Activated CD8-positive, alpha-beta T cell treated with anti-CD3 and anti-CD28 coated beads, Interleukin-2, amount 10 ng/mL, durations not matched to agents 7 days and 5 days (primary cell): ENCODE results near the gene CPSF4L. TPM values are rescaled to one million over a fixed set of nuclear protein-coding genes. Genes with fewer than 3 reads are reported as not detected.
"Not testable (repeated sequence)": the region's sequence is repeated elsewhere in the genome, so short reads cannot be mapped to it uniquely, and the experiment has no call there.

Source experiments
- ATAC-seq: fragments of 150-1000 bp; cut with Tn5 transposase; one replicate; pipeline ENCODE4 v1.10.0; 2021; ENCODE audit warnings: moderate library complexity
- CTCF ChIA-PET: fragments of 350-600 bp; sonication (Branson Sonifier 250); formaldehyde crosslinking; loops from one replicate; lab custom pipeline; 2021; ENCODE audit warnings: antibody characterized with exemption; lab: Charles Lee
- POLR2A ChIA-PET: fragments of 350-600 bp; sonication (Branson Sonifier 250); formaldehyde crosslinking; loops from one replicate; lab custom pipeline; 2021; ENCODE audit warnings: antibody characterized with exemption; lab: Charles Lee
- DNase-seq: peaks from one replicate; pipeline ENCODE4 v3.0.0-alpha.2; 2020
- H3K27ac Mint-ChIP-seq: one replicate; pipeline ENCODE4 v1.8.0; 2021; ENCODE audit warnings: mild to moderate bottlenecking, mixed read lengths
- H3K27me3 Mint-ChIP-seq: one replicate; pipeline ENCODE4 v1.8.0; 2021; ENCODE audit warnings: low read depth, mixed read lengths
- H3K36me3 Mint-ChIP-seq: one replicate; pipeline ENCODE4 v1.8.0; 2021; ENCODE audit warnings: low read depth, mixed read lengths
- H3K4me1 Mint-ChIP-seq: one replicate; pipeline ENCODE4 v1.8.0; 2021; ENCODE audit warnings: low read depth, mixed read lengths
- H3K4me3 Mint-ChIP-seq: one replicate; pipeline ENCODE4 v1.8.0; 2021; ENCODE audit warnings: mild to moderate bottlenecking, mixed read lengths
- H3K9me3 Mint-ChIP-seq: one replicate; pipeline ENCODE4 v1.8.0; 2022; ENCODE audit warnings: mixed read lengths; ENCODE audit not compliant: insufficient read depth
- total RNA-seq, 2 experiments: library from RNA; stranded (reverse); gene quantifications; one replicate each; pipeline ENCODE4 v1.2.3, GENCODE V29; 2021

Gene CPSF4L
- total RNA-seq, 2 experiments from 2014 or later = not detected

- Mint-ChIP-seq H3K4me1 (no peaks in the 10 kb centered on the region), H3K27me3 (no peaks in the 10 kb centered on the region), H3K36me3 (no peaks in the 10 kb centered on the region), H3K9me3 (no peaks in the 10 kb centered on the region), H3K27ac (no peak overlapping the region), H3K4me3 (no peak overlapping the region)
- ATAC-seq (no peak), DNase-seq (no peak)
- ChIA-PET POLR2A (no interaction called here), CTCF (no interaction called here)
Observed at GRCh38 chr17:73265646-73266640, 4.3 kb upstream of the CPSF4L start.

- H3K36me3 Mint-ChIP-seq, H3K9me3 Mint-ChIP-seq, H3K27ac Mint-ChIP-seq, H3K27me3 Mint-ChIP-seq, POLR2A ChIA-PET, H3K4me3 Mint-ChIP-seq, CTCF ChIA-PET, ATAC-seq, H3K4me1 Mint-ChIP-seq, DNase-seq: not testable (repeated sequence)
Observed at GRCh38 chr17:73264448-73264847, 2.8 kb upstream of the CPSF4L start.

- Mint-ChIP-seq H3K27me3 (no peaks in the 10 kb centered on the region), H3K4me1 (no peaks in the 10 kb centered on the region), H3K4me3 (no peak overlapping the region), H3K36me3 (no peaks in the 10 kb centered on the region), H3K27ac (no peak overlapping the region), H3K9me3 (no peaks in the 10 kb centered on the region)
- ChIA-PET POLR2A (no interaction called here), CTCF (interaction anchor here (1.6 kb wide), 1 partner anchor 107 kb away, joined by 7 read pairs; no protein-coding TSS in a partner anchor)
- ATAC-seq (no peak), DNase-seq (no peak)
Observed at GRCh38 chr17:73262676-73263642, 1.3 kb upstream of the CPSF4L start.

- Mint-ChIP-seq H3K9me3 (no peaks in the 10 kb centered on the region), H3K4me3 (no peak overlapping the region), H3K27ac (no peak overlapping the region), H3K27me3 (no peaks in the 10 kb centered on the region), H3K4me1 (no peaks in the 10 kb centered on the region), H3K36me3 (no peaks in the 10 kb centered on the region)
- ChIA-PET CTCF (interaction anchor here (1.6 kb wide), 1 partner anchor 108 kb away, joined by 7 read pairs; no protein-coding TSS in a partner anchor), POLR2A (no interaction called here)
- no peak for DNase-seq
- no peak for ATAC-seq
Observed at GRCh38 chr17:73261952-73262675, 434 bp upstream of the CPSF4L start.

- Mint-ChIP-seq H3K9me3 (no peaks in the 10 kb centered on the region), H3K4me3 (no peak overlapping the region), H3K27ac (no peak overlapping the region), H3K4me1 (no peaks in the 10 kb centered on the region), H3K27me3 (no peaks in the 10 kb centered on the region), H3K36me3 (no peaks in the 10 kb centered on the region)
- DNase-seq = no peak
- CTCF ChIA-PET = interaction anchor here (0.7 to 9.3 kb wide), 2 partner anchors 113 to 701 kb away, joined by 5 to 120 read pairs; no protein-coding TSS in a partner anchor
- ATAC-seq = no peak
- POLR2A ChIA-PET = no interaction called here
Observed at GRCh38 chr17:73257516-73257915, 4.2 kb downstream of the CPSF4L start.

DNA sequence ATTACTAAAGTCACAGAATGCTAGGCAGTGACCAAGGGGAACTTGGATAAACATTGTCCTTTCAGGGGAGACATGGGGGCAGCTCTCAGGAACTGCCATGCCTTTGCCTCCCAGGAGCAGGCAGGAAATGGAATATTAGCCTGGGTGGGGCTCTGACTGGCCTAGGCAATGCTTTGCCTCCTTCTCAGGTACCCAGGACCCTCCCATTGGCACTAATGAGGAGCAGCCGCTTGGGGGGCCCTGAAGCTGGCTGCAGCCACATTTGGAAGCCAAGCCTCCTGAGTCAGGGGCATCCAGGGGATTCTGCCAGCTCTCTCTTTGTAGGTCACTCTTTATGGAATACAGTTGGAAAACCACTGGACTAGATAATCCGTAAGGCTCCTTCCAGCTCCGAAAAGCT is 5.5 kb downstream of the CPSF4L start:
- Mint-ChIP-seq H3K9me3 (no peaks in the 10 kb centered on the region), H3K36me3 (no peaks in the 10 kb centered on the region), H3K27me3 (no peaks in the 10 kb centered on the region), H3K27ac (no peak overlapping the region), H3K4me1 (no peaks in the 10 kb centered on the region), H3K4me3 (no peak overlapping the region)
- DNase-seq (no peak), ATAC-seq (no peak)
- ChIA-PET CTCF (interaction anchor here (1.0 to 9.3 kb wide), 7 partner anchors 10 to 531 kb away, joined by 3 to 120 read pairs (median 10); no protein-coding TSS in a partner anchor), POLR2A (interaction anchor here (0.6 to 1.2 kb wide), 2 partner anchors 114 to 116 kb away, joined by 4 to 5 read pairs; no protein-coding TSS in a partner anchor)

- ChIA-PET CTCF (interaction anchor here (0.7 to 9.3 kb wide), 17 partner anchors 9 to 531 kb away, joined by 3 to 120 read pairs (median 4); partner anchors contain the start of gene COG1), POLR2A (no interaction called here)
- H3K4me3 Mint-ChIP-seq = no peak overlapping the region
- H3K4me1 Mint-ChIP-seq = no peaks in the 10 kb centered on the region
- peak; percentile 79 for ATAC-seq
- H3K27me3 Mint-ChIP-seq = no peaks in the 10 kb centered on the region
- H3K36me3 Mint-ChIP-seq = no peaks in the 10 kb centered on the region
- no peak overlapping the region for H3K27ac Mint-ChIP-seq
- H3K9me3 Mint-ChIP-seq = no peaks in the 10 kb centered on the region
- DNase-seq = peak; percentile 68
Observed at GRCh38 chr17:73255671-73256181, 6.0 kb downstream of the CPSF4L start.

DNA sequence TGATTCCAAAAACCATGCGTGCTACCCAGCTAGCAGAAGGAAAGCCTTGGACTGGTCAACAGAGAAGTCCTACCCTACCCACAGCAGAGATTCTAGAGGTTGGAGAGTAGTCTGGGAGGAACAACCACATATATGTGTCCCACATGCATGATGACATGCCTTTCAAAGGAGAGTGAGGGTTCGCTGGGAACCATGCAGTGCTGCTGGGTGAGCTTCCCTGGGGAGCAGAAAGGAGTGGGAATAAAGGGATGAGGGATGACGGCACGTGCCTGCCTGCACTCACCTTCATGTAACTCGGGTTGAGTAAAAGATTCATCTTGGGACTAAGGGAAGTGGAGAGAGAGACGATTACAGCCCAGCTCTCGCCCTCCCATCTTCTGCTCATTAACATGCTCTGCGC is 9.8 kb downstream of the CPSF4L start:
- ChIA-PET CTCF (interaction anchor here (9.3 kb wide), 1 partner anchor 118 kb away, joined by 120 read pairs; no protein-coding TSS in a partner anchor), POLR2A (no interaction called here)
- Mint-ChIP-seq H3K4me3 (no peak overlapping the region), H3K9me3 (no peaks in the 10 kb centered on the region), H3K4me1 (no peaks in the 10 kb centered on the region), H3K36me3 (peaks cover 5% of the 10 kb centered on the region), H3K27me3 (no peaks in the 10 kb centered on the region), H3K27ac (no peak overlapping the region)
- ATAC-seq = no peak
- no peak for DNase-seq

- H3K9me3 Mint-ChIP-seq = no peaks in the 10 kb centered on the region
- no peak for DNase-seq
- POLR2A ChIA-PET = no interaction called here
- no peak overlapping the region for H3K27ac Mint-ChIP-seq
- CTCF ChIA-PET = interaction anchor here (1.4 to 2.3 kb wide), 2 partner anchors 59 to 119 kb away, joined by 3 to 13 read pairs; no protein-coding TSS in a partner anchor
- no peak overlapping the region for H3K4me3 Mint-ChIP-seq
- H3K27me3 Mint-ChIP-seq = no peaks in the 10 kb centered on the region
- H3K36me3 Mint-ChIP-seq = peaks cover 5% of the 10 kb centered on the region
- H3K4me1 Mint-ChIP-seq = no peaks in the 10 kb centered on the region
- ATAC-seq = no peak
Observed at GRCh38 chr17:73250851-73251640, 10.6 kb downstream of the CPSF4L start.

DNA sequence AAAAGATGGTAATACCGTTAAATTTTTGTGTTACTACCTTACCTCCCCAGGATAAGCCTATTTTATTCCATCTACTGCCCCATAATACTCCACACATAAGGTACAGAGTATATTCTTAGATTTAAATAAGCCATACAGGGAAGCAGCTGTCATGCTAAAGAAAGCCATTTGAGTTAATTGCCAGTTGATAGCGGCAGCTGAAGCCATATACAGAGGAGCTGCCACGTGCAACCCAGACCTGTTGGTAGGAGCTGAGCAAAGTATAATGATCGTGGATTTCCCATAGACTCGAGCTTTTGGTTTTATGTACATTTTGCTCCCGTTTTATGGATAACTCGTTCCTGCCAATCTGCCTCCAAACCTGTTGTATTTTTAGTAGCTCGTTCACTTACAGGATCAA is 12.0 kb downstream of the CPSF4L start:
- ATAC-seq (no peak), DNase-seq (no peak)
- no peaks in the 10 kb centered on the region for H3K27me3 Mint-ChIP-seq
- ChIA-PET CTCF (interaction anchor here (1.3 to 2.3 kb wide), 3 partner anchors 58 to 522 kb away, joined by 3 to 13 read pairs (median 5); no protein-coding TSS in a partner anchor), POLR2A (no interaction called here)
- H3K27ac Mint-ChIP-seq = no peak overlapping the region
- no peaks in the 10 kb centered on the region for H3K9me3 Mint-ChIP-seq
- H3K4me3 Mint-ChIP-seq = no peak overlapping the region
- H3K36me3 Mint-ChIP-seq = peaks cover 7% of the 10 kb centered on the region
- no peaks in the 10 kb centered on the region for H3K4me1 Mint-ChIP-seq
